Hepatocyte (in vitro differentiated cells): ENCODE data around the gene ADGRF1.

Source experiments
- CTCF ChIP-seq: fragments of 200-600 bp; sonication (generic); IDR thresholded peaks from 2 replicates; pipeline ENCODE4 v1.5.1; 2016; ENCODE audit warnings: antibody characterized with exemption, mild to moderate bottlenecking; ENCODE audit not compliant: poor library complexity
- EZH2 ChIP-seq: fragments of 200-600 bp; sonication (generic); IDR thresholded peaks from 2 replicates; pipeline ENCODE4 v1.6.1; 2016; ENCODE audit warnings: antibody characterized with exemption, mild to moderate bottlenecking, borderline replicate concordance
- EZH2phosphoT487 ChIP-seq: fragments of 200-600 bp; sonication (generic); IDR thresholded peaks from one replicate; pipeline ENCODE4 v1.6.1; 2018; ENCODE audit warnings: antibody characterized with exemption, mild to moderate bottlenecking, low read depth, moderate library complexity; ENCODE audit not compliant: unreplicated experiment, severe bottlenecking

- peak; percentile 21 for TF ChIP-seq CTCF
- no peak for TF ChIP-seq EZH2phosphoT487
- no peak for TF ChIP-seq EZH2
These were observed 31.3 kb upstream of the ADGRF1 start for GRCh38 chr6:47073125-47074110.
